Bronchial epithelial cell (primary cell): ENCODE measurements around the gene PCED1B. TPM values are rescaled to one million over a fixed set of nuclear protein-coding genes. Genes with fewer than 3 reads are reported as not detected.
A peak's percentile ranks its signal among the peaks of the same experiment; 100 is the strongest.
"Not testable (repeated sequence)": the region's sequence is repeated elsewhere in the genome, so short reads cannot be mapped to it uniquely, and the experiment has no call there.

Experiments
- DNase-seq: peaks from one replicate; pipeline ENCODE4 v3.0.0-alpha.2; 2010; ENCODE audit warnings: low read depth
- FAIRE-seq: peaks from 2 replicates; lab custom pipeline; 2011; peaks lifted over from hg19 to GRCh38; lab: Jason Lieb, UNC
- H3K27me3 ChIP-seq: 2 replicates; pipeline ENCODE4 v1.5.1; 2011; ENCODE audit warnings: low read length; ENCODE audit not compliant: control insufficient read depth, insufficient read depth
- H3K36me3 ChIP-seq: 2 replicates; pipeline ENCODE4 v1.5.1; 2011; ENCODE audit warnings: low read length; ENCODE audit not compliant: control insufficient read depth, insufficient read depth
- H3K4me3 ChIP-seq: 2 replicates; pipeline ENCODE4 v1.5.1; 2011; ENCODE audit warnings: mild to moderate bottlenecking, low read depth, low read length, control low read depth
- total RNA-seq: library from RNA; depleted of rRNA; stranded (reverse); fragments of >200 nt; gene quantifications from 2 replicates; pipeline ENCODE4 v1.2.1, GENCODE V29; 2014
- TF ChIP-seq, protein P1 (sequence below): IDR thresholded peaks from 2 replicates; pipeline ENCODE4 v1.5.1; 2011; ENCODE audit warnings: mild to moderate bottlenecking, moderate library complexity, low read length, control low read depth, inconsistent platforms; ENCODE audit not compliant: insufficient read depth, severe bottlenecking

The PCED1B gene
- total RNA-seq, 1 donor from 2014 or later: 1.3 TPM

DNA sequence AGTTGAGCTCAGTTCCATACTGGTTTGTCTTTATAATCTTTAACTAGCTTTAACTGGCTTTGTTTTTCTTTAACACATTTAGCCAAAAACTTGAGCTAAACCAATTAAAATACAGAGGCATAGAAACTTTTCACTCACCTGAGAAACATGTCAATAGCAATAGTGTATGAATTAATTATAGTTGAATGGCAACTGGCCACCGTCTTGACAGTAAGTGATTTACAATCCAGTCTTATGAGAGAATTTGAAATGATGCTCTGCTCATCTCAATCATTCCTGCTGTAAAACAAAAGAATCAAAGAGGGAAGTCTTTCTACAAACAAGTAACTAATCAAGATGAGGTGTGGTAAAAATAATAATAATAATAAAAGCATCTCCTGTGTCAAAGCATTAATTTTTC, 86.9 kb downstream of the PCED1B start:
- DNase-seq (no peak), FAIRE-seq (no peak)
- Histone ChIP-seq H3K4me3 (no peak overlapping the region), H3K27me3 (no peaks in the 10 kb centered on the region), H3K36me3 (no peaks in the 10 kb centered on the region)
- TF ChIP-seq, protein P1, sequence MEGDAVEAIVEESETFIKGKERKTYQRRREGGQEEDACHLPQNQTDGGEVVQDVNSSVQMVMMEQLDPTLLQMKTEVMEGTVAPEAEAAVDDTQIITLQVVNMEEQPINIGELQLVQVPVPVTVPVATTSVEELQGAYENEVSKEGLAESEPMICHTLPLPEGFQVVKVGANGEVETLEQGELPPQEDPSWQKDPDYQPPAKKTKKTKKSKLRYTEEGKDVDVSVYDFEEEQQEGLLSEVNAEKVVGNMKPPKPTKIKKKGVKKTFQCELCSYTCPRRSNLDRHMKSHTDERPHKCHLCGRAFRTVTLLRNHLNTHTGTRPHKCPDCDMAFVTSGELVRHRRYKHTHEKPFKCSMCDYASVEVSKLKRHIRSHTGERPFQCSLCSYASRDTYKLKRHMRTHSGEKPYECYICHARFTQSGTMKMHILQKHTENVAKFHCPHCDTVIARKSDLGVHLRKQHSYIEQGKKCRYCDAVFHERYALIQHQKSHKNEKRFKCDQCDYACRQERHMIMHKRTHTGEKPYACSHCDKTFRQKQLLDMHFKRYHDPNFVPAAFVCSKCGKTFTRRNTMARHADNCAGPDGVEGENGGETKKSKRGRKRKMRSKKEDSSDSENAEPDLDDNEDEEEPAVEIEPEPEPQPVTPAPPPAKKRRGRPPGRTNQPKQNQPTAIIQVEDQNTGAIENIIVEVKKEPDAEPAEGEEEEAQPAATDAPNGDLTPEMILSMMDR: no peak

DNA sequence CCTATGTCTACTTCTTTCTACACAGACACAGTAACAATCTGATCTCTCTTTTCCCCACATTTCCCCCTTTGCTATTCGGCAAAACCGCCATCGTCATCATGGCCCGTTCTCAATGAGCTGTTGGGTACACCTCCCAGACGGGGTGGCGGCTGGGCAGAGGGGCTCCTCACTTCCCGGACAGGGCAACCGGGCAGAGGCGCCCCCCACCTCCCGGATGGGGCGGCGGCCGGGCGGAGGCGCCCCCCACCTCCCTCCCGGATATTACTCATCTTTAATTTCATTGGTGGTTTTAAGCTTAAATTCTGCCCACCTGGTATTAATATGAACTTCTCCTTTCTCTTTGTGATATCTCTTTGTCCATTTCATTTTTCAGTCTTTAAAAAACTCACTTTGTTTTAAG, 90.9 kb downstream of the PCED1B start:
- not testable (repeated sequence) for H3K4me3 ChIP-seq, DNase-seq, H3K36me3 ChIP-seq, FAIRE-seq, H3K27me3 ChIP-seq

DNA sequence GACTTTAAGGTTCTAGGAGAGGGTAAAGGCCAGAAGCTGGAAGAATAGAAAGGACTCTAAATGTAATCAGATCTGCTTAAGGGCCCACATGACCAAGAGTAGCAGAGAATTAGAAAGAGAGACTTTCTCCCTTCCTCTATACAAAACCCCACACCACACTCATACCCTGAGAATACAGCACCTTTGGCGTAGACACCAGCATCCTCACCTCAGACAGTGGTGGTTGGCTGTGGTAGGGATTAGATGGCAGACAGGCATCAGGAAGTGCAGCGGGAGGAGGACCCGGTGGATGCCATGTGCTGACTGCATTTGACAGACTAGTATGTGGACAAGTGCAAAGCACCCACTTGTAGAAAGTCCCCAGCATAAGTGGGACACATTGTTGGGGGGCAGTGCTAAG, 98.6 kb downstream of the PCED1B start:
- Histone ChIP-seq H3K27me3 (no peaks in the 10 kb centered on the region), H3K4me3 (no peak overlapping the region), H3K36me3 (no peaks in the 10 kb centered on the region)
- DNase-seq: no peak
- no peak for FAIRE-seq
- TF ChIP-seq, protein P1: no peak

DNA sequence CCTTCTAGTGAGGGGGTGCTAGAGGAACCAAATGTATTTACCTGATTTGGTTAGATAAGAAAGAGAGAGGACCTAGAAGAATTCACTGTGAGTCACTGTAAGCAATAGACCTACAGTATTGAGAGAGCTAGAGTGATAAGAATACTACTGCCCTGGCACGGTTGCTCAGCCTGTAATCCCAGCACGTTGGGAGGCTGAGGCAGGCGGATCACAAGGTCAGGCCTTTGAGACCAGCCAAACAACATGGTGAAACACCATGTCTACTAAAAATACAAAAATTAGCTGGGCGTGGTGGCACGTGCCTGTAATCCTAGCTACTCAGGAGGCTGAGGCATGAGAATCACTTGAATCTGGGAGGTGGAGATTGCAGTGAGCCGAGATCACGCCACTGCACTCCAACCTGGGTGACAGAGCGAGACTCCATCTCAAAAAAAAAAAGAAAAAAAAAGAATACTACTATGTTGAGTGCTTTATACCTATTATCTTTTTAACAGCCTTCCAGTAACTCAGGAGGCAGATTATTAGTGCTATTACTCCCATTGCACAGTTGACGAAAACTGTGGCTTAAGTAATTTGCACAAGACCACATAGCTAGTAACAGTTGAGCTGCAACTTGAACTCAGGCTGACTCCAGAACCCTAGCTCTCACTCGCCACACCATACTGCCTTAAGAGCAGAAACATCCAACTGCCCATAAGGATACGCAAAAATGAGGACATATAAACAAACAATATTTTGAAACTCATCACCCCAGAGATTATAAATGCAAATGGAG, 102.9 kb downstream of the PCED1B start:
- H3K27me3 ChIP-seq, H3K4me3 ChIP-seq, H3K36me3 ChIP-seq, DNase-seq, FAIRE-seq: not testable (repeated sequence)

DNA sequence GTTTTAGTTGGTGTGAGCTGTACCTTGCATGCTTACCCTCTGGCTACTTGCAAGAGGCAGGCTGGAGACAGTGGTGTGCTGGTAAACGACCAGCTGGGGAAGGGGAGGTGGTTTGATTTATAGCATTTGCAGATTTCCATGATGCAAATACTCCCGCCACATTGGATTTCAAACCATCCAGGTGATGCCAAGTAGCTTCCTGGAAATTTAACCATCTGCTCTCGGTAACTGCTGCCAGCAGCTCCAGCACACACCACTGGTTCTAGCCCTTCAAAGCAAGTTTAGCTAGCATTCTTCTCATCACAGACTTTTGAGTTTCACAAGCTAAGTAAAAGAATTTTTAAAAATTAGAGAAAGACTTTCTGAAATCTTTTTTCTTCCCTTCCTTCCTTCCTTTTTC, 104.8 kb downstream of the PCED1B start:
- DNase-seq (no peak), FAIRE-seq (no peak)
- no peaks in the 10 kb centered on the region for H3K27me3 ChIP-seq
- no peaks in the 10 kb centered on the region for H3K36me3 ChIP-seq
- TF ChIP-seq, protein P1: no peak
- H3K4me3 ChIP-seq: no peak overlapping the region

DNA sequence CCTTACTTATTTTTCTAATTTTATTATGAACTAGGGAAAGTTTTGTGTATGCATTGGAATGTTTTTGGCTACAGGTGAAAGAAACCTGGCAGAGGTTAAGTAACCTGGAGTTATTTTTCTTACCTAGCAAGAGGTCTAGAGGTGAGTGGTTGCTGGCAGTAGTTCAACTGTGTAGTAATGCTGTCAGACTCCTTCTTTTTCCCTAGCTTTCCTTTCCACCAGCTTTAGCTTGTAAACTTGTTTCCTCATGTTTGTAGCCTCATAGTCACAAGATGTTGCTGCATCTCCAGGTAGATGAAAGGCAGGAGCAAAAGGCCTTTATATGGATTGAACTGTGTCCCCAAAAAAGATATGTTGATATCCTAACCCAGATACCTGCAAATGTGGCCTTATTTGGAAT, 105.4 kb downstream of the PCED1B start:
- Histone ChIP-seq H3K4me3 (no peak overlapping the region), H3K36me3 (no peaks in the 10 kb centered on the region), H3K27me3 (no peaks in the 10 kb centered on the region)
- FAIRE-seq (no peak), DNase-seq (peak; percentile 96)
- TF ChIP-seq, protein P1: no peak

DNA sequence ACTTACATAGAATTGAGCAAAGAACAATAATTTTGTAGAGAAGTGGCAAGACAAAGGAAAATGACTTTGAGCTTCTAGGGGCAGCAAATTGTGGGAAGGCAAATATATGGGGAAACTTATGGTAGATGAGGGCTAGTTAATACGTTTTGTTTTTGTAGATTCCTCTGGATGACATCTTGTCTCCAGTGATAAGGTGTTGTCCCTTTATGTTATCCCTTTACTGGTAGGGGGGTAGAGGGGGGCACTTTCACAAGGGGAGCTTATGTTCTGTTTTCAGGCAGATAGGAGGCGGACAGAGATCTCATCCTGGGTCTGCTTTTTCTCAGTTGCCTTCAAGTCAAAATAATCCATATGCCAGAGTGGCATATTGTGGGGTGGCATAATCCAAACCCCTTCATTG, 106.8 kb downstream of the PCED1B start:
- no peak for DNase-seq
- TF ChIP-seq, protein P1: no peak
- FAIRE-seq: no peak
- Histone ChIP-seq H3K36me3 (no peaks in the 10 kb centered on the region), H3K27me3 (no peaks in the 10 kb centered on the region), H3K4me3 (no peak overlapping the region)
